Activated B cell treated with CpG ODN at 0.5 μM for 24 hours (primary cell): ENCODE data around the gene MAP7D2. TPM values are rescaled to one million over a fixed set of nuclear protein-coding genes. Genes with fewer than 3 reads are reported as not detected.
A peak's percentile ranks its signal among the peaks of the same experiment; 100 is the strongest.

ENCODE experiments used
- ATAC-seq: fragments of 200-7000 bp; cut with Tn5 transposase; one replicate; pipeline ENCODE4 v1.10.0; 2021; ENCODE audit warnings: low read depth, mild to moderate bottlenecking, moderate library complexity
- CTCF ChIA-PET: fragments of 350-600 bp; sonication (Branson Sonifier 250); formaldehyde crosslinking; loops from one replicate; lab custom pipeline; 2021; ENCODE audit warnings: antibody characterized with exemption; lab: Charles Lee
- POLR2A ChIA-PET: fragments of 350-600 bp; sonication (Branson Sonifier 250); formaldehyde crosslinking; loops from one replicate; lab custom pipeline; 2021; ENCODE audit warnings: antibody characterized with exemption; lab: Charles Lee
- DNase-seq: peaks from one replicate; pipeline ENCODE4 v3.0.0; 2022
- H3K27ac Mint-ChIP-seq: one replicate; pipeline ENCODE4 v1.8.0; 2020; ENCODE audit warnings: mixed read lengths
- H3K27me3 Mint-ChIP-seq: one replicate; pipeline ENCODE4 v1.8.0; 2021; ENCODE audit warnings: mixed read lengths
- H3K36me3 Mint-ChIP-seq: one replicate; pipeline ENCODE4 v1.8.0; 2021; ENCODE audit warnings: low read depth, mixed read lengths
- H3K4me1 Mint-ChIP-seq: one replicate; pipeline ENCODE4 v1.8.0; 2021; ENCODE audit warnings: mixed read lengths
- H3K4me3 Mint-ChIP-seq: one replicate; pipeline ENCODE4 v1.8.0; 2020; ENCODE audit warnings: mild to moderate bottlenecking, mixed read lengths
- H3K9me3 Mint-ChIP-seq: one replicate; pipeline ENCODE4 v1.8.0; 2020; ENCODE audit warnings: mixed read lengths
- intact Hi-C: fragments of 100-400 bp; cut with micrococcal nuclease; formaldehyde crosslinking; loops from one replicate; pipeline ENCODE4 v1.15.1; 2024
- total RNA-seq: library from RNA; stranded (reverse); gene quantifications from 2 replicates; pipeline ENCODE4 v1.2.3, GENCODE V29; 2022
- TF ChIP-seq, protein P1 (sequence below): fragments of 200-600 bp; IDR thresholded peaks from one replicate; pipeline ENCODE4 v1.8.0; 2022; ENCODE audit warnings: antibody characterized with exemption, mild to moderate bottlenecking

The MAP7D2 gene
- total RNA-seq, 1 donor from 2014 or later: 0.16 TPM

DNA sequence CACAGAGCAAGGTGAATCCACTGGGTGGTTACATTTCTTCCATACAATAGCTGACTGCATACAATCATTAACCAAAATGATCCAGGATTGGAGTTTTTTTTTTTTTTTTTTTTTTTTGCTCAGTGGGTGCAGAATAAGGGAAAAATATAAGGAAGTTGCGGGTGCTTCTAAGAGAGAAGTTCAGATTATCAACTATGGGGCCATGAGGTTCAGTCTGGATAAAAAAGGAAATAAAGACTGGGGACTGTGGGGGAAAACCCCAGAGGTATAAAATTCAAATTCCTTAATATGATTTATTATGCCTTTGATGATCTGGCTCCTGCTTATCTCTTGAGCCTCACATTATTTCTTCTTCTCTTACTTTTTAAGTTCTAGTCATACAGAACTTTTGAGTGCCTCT, 30.9 kb upstream of the MAP7D2 start:
- TF ChIP-seq, protein P1, sequence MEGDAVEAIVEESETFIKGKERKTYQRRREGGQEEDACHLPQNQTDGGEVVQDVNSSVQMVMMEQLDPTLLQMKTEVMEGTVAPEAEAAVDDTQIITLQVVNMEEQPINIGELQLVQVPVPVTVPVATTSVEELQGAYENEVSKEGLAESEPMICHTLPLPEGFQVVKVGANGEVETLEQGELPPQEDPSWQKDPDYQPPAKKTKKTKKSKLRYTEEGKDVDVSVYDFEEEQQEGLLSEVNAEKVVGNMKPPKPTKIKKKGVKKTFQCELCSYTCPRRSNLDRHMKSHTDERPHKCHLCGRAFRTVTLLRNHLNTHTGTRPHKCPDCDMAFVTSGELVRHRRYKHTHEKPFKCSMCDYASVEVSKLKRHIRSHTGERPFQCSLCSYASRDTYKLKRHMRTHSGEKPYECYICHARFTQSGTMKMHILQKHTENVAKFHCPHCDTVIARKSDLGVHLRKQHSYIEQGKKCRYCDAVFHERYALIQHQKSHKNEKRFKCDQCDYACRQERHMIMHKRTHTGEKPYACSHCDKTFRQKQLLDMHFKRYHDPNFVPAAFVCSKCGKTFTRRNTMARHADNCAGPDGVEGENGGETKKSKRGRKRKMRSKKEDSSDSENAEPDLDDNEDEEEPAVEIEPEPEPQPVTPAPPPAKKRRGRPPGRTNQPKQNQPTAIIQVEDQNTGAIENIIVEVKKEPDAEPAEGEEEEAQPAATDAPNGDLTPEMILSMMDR: no peak
- no peak overlapping the region for H3K27ac Mint-ChIP-seq
- POLR2A ChIA-PET: no interaction called here
- H3K36me3 Mint-ChIP-seq: peaks cover 13% of the 10 kb centered on the region
- no peak overlapping the region for H3K4me3 Mint-ChIP-seq
- no peak for ATAC-seq
- intact Hi-C loops: no loop called here
- no peaks in the 10 kb centered on the region for H3K27me3 Mint-ChIP-seq
- peaks cover 17% of the 10 kb centered on the region for H3K4me1 Mint-ChIP-seq
- CTCF ChIA-PET: no interaction called here
- H3K9me3 Mint-ChIP-seq: no peaks in the 10 kb centered on the region
- no peak for DNase-seq

DNA sequence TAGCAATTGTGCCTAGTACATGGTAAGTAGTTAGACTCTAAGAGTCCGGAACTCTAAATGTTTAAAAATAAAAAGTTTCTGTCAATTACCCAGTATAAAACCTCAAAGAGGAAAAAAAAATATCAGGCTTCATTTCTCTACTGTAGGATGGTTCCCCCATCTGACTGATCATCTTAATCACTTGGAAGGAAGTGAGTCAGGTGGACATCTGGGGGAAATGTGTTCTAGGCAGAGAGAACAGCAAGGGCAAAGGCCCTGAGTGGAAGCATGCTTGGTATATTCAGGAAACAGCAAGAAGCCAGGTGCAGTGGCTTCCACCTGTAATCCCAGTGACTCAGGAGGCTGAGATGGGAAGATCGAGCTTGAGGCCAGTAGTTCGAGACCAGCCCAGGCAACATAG, 27.8 kb upstream of the MAP7D2 start:
- H3K27ac Mint-ChIP-seq: no peak overlapping the region
- peaks cover 2% of the 10 kb centered on the region for H3K36me3 Mint-ChIP-seq
- ChIA-PET CTCF (no interaction called here), POLR2A (no interaction called here)
- H3K9me3 Mint-ChIP-seq: no peaks in the 10 kb centered on the region
- no peak overlapping the region for H3K4me3 Mint-ChIP-seq
- H3K4me1 Mint-ChIP-seq: peaks cover 26% of the 10 kb centered on the region
- TF ChIP-seq, protein P1: no peak
- no peak for ATAC-seq
- H3K27me3 Mint-ChIP-seq: no peaks in the 10 kb centered on the region
- no peak for DNase-seq
- intact Hi-C loops: loop anchor here (5.0 kb wide), 1 partner anchor 178 kb away; no protein-coding TSS in a partner anchor

DNA sequence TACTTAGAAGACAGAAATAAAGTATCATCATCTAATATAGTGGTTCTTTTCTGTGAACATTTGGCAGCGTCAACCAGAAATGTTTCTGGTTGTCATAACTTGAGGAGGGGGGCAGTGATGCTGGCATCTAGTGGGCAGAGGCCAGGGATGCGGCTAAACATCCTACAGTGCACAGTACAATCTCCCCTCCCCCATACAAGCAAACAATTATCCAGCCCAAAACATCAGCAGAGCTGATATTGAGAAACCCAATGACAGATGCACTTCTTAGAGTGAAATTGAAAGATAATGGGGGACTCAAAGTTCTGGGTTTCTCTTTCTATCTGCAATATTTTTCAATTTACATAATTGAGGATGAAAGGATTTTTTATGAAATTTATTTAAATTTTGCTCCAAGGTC, 26.9 kb upstream of the MAP7D2 start:
- no peak for ATAC-seq
- H3K27me3 Mint-ChIP-seq: no peaks in the 10 kb centered on the region
- H3K4me1 Mint-ChIP-seq: peaks cover 33% of the 10 kb centered on the region
- DNase-seq: no peak
- POLR2A ChIA-PET: interaction anchor here (0.5 kb wide), 1 partner anchor 810 kb away, joined by 3 read pairs; no protein-coding TSS in a partner anchor
- H3K4me3 Mint-ChIP-seq: no peak overlapping the region
- no peaks in the 10 kb centered on the region for H3K9me3 Mint-ChIP-seq
- no peak overlapping the region for H3K27ac Mint-ChIP-seq
- intact Hi-C loops: loop anchor here (2.0 to 5.0 kb wide), 2 partner anchors 179 to 1159 kb away; partner anchors contain the start of gene PHKA2
- TF ChIP-seq, protein P1: no peak
- CTCF ChIA-PET: no interaction called here
- H3K36me3 Mint-ChIP-seq: peaks cover 3% of the 10 kb centered on the region

DNA sequence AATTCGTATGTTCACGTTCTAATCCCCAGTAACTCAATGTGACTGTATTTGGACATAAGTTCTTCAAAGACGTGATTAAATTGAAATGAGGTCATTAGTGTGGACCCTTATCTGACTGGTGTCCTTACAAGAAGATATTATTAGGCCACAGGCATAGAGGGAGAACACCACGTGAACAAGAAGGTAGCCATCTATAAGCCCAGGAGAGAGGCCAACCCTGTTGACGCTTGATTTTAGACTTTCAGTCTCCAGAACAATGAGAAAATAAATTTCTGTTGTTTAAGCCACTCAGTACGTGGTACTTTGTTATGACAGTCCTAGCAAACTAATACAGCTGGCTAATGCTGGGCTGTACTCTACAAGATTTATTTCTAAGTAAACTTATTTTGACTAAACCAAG, 26.4 kb upstream of the MAP7D2 start:
- no peak for DNase-seq
- Mint-ChIP-seq H3K4me1 (peaks cover 33% of the 10 kb centered on the region), H3K27ac (no peak overlapping the region), H3K27me3 (no peaks in the 10 kb centered on the region), H3K36me3 (peaks cover 3% of the 10 kb centered on the region), H3K4me3 (peak overlapping the region; percentile 57), H3K9me3 (no peaks in the 10 kb centered on the region)
- ChIA-PET CTCF (no interaction called here), POLR2A (interaction anchor here (0.5 kb wide), 1 partner anchor 809 kb away, joined by 3 read pairs; no protein-coding TSS in a partner anchor)
- no peak for ATAC-seq
- intact Hi-C loops: loop anchor here (2.0 to 5.0 kb wide), 2 partner anchors 179 to 1158 kb away; partner anchors contain the start of gene PHKA2
- TF ChIP-seq, protein P1: no peak

DNA sequence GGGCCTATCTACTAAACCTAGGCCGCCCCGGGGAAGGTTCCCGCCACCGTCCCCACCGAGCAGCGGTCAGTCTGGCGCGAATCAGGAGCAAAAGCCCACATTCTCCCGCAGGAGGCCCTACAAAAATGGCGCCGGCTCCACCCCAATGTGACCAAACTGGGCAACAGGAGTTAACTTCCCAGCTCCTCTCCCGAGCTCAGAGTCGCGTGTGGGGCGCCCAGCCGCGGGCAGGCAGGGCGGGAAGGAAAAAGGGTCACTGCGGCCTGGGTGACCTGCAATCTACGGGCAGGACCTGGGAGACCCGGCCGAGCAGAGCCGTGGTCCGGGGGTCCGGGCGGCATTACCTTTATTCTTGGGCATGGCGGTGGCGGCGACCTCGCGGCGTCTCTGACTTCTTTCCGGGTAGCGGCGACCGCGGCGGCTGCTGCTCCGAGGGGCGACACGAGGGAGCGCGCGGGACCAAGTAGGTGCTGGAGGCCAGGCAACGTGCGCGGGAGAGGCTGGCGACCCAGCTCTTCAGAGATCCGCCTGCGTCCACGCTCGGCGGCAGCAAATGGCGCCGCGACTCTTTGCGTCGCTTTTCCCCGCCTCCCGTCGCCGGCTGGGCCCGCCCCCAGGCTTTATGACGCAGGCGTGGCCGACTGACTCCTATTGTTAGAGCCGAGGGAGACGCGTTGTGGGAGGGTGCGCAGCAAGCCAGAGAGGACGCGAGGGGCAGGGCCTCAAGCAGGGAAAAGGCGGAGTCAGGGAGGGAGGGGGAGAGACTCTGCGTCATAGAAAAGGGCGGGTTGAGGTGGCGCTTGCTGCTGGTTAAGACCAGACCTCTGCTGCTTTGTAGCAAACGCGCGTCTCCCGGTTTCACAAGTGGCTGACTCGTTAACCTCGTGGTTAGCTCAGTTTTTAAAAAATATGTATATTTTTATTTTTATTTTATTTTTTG, 24.8 kb upstream of the MAP7D2 start, which contains the start of gene EIF1AX:
EIF1AX (minus strand) TSS at position 558 of the 940 bp plus-strand sequence; CDS start at position 360, 198 bp downstream.
- POLR2A ChIA-PET: interaction anchor here (0.6 to 2.8 kb wide), 3 partner anchors 9 to 125 kb away, joined by 4 to 15 read pairs (median 4); partner anchors contain the start of gene RPS6KA3

More for the DNA sequence above, 24.8 kb upstream of the MAP7D2 start, which contains the start of gene EIF1AX:
- TF ChIP-seq, protein P1: no peak
- peaks cover 23% of the 10 kb centered on the region for H3K4me1 Mint-ChIP-seq
- intact Hi-C loops: loop anchor here (1.0 to 5.0 kb wide), 5 partner anchors 81 to 1157 kb away; partner anchors contain the start of genes BCLAF3 and PHKA2
- ATAC-seq (peak; percentile 99), DNase-seq (peak; percentile 88)
- H3K27ac Mint-ChIP-seq: peak within 1 kb of the TSS; percentile 83
- H3K27me3 Mint-ChIP-seq: no peaks in the 10 kb centered on the region
- H3K9me3 Mint-ChIP-seq: no peaks in the 10 kb centered on the region
- H3K4me3 Mint-ChIP-seq: peak within 1 kb of the TSS; percentile 88
- peaks cover 5% of the 10 kb centered on the region for H3K36me3 Mint-ChIP-seq
- CTCF ChIA-PET: no interaction called here
